IPS DF 19.7 (cell line): ENCODE data around the gene OR5A2.
"Not testable (repeated sequence)": the region's sequence is repeated elsewhere in the genome, so short reads cannot be mapped to it uniquely, and the experiment has no call there.

ENCODE experiments used
- DNase-seq: peaks from one replicate; pipeline ENCODE4 v3.0.0-alpha.2; 2013; ENCODE audit warnings: low read depth, low spot score

Gene OR5A2

DNA sequence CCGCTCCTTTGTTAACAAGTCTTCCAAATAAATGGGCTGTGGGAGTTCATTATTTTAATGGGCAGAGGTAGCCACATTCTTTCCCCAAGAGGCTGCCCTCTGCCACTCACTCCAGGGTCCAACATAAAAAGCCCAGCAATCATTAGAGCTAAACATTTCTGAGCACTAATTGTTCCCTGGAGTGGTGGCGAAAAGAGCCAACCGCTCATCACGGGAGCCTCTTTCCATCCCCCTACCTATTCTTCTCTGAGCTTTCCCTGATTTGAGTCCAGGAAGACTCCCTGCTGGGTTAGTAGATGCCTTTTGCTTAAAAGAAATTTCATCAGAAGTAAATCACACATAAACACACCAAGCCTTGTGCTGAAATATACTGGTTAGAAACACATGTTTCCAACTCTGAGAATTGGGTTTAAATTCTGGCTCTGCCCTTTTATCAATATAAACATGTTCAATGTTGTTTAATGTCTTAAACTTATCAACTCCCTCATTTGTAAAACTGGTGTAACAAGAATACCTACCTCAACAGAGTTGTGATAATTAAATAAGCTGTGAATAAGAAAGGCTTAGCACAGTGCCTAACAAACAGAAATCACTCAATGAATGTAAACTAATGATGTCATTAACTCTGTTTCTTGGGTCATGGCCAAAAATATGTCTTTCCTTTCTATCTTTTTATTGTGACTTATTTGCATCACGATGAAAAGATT is at the start of gene OR5A2:
Gene OR5A2 (minus strand): TSS at position 53 of the 707 bp plus-strand sequence. CDS start 3,460 bp downstream, outside the sequence.
- DNase-seq, result peak; percentile 80

GRCh38 chr11:59475176-59475575 is 49.0 kb upstream of the OR5A2 start:
- DNase-seq, result no peak

DNA sequence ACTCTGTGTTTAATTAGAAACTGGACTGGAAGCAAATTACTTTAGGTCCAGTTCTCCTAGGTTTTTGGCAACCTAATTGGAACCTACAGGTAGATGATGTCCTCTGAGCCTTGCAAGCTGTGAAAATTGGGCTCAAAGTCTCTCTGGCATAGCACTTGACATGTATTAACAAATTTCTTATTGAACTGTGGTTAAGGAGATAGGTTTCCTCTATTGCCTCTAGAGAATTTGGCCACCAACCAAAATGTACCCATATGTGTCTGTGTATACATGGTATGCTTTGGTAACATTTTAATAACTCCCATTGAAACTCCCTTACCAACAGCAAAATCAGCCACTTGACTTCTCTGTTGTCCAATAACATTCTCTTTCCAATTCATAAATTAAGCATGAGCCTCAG is 46.8 kb upstream of the OR5A2 start, which contains the start of gene OR4D10:
Gene OR4D10 (plus strand): TSS at position 301 of the 400 bp plus-strand sequence. CDS start 4,115 bp downstream, outside the sequence.
- no peak for DNase-seq

DNA sequence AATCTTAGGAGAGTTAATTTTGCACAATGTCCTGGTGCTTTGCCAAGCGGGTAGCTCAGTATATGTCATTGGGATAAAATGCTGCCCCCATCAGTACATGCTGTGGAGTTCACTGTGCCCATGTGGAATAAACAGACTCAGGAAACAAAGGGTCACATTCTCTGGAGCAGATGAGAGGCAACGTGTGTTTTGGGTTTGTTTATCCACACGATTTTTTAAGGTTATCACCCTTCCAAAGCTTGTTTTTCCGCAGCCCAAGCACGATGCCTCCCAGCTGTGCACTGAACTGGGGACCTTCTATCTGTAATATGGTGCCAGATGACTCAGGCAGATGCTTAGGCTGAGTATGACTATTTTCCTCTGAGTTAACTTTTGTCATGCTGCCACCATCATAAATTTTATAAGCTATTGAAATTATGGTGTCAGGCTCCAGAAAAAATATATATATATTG is 37.0 kb upstream of the OR5A2 start:
- DNase-seq, result no peak

DNA sequence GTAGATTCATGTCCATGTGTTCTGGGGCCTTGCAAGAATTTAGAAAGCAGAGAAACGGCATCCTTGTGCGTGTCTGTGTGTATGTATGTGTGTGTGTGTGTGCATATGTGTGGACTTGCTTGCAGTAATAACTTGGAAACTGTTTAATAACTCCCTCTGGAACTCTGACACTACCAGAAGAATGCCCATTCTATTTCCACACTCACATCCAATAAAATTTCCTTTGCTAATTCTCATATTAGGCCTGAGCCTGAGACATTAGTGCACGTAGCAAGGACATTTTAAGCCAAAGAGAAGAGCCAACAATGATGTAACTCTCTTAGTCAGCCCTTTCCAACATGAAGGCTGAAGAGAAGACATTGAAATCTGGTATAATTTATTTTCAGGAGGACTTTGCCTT is 33.7 kb upstream of the OR5A2 start:
- DNase-seq, result no peak

DNA sequence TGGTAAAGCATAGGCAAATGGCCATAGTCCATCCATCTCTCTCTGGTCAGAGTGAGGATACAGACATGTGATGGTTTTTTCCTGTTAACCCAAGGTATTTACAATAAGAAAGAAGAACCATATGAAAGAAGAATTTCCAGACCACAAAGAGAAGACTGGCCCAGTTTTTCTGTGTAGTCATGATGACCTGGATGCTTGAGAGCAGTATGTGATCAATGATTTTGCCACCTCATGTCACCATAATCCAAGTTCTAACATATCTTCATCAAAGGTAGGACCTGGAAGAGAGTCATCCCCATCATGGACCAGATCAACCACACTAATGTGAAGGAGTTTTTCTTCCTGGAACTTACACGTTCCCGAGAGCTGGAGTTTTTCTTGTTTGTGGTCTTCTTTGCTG is 30.4 kb upstream of the OR5A2 start, which contains the start of gene OR4D6:
Gene OR4D6 (plus strand): TSS at position 301 of the 400 bp plus-strand sequence. CDS start 0 bp downstream, at position 301.
- DNase-seq, result no peak

DNA sequence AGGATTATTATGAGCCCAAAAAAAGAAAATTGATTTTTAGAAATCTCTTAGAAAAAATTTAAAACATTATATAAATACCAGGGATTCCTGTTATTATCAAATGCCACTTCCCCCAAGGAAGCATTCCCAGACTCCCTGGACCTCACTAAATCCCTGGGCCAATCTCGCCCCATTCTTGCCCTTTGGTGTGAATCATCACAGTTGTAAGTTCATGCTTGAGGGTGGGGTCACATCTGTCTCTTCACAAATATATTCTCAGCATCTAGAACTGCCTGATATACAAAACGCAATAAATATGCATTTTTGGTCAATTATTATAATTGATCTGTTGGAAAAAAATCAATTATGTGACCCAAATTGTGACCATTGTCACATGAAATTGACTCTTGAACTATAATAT is 22.3 kb upstream of the OR5A2 start:
- DNase-seq, result no peak

- DNase-seq, result not testable (repeated sequence)
Measured at GRCh38 chr11:59445624-59446023, 19.4 kb upstream of the OR5A2 start.

DNA sequence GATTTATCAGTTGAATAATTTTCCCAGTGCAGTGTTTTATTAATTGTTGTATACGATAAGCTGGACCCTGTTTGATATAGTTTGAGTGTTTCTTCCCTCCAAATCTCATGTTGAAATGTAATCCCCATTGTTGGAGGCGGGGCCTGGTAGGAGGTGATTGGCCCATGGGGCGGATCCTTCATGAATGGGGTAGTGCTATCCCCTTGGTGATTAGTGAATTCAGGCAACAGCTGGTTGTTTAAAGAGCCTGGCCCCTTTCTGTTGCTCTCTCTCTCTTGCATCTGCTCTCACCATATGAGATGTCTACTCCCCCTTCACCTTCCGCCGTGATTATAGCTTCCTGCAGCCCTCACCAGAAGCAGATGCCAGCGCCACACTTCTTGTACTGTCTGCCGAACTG is 11.6 kb upstream of the OR5A2 start:
- no peak for DNase-seq

DNA sequence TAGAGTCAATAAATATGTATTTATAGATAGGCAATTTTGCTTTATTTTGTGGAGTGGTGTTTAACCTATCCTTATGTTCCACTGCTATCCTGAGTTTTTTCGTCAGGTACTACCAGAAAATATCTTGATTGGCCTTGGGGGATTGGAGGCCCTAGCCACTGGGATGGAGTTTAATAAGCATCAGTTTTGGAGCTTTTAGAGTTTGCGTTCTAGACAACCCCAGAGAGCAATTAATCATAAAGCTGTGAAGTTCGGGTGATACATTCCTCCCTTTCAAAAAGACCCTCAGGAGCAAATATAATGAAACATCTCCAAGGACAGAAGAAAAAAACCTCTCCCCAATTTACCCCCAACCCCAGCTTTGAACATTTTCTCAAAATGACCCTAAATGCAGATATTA is 10.0 kb upstream of the OR5A2 start, which contains the start of gene OR5A1:
Gene OR5A1 (plus strand): TSS at position 301 of the 400 bp plus-strand sequence. CDS start 6,700 bp downstream, outside the sequence.
- DNase-seq, result no peak

GRCh38 chr11:59429924-59430516 is 3.8 kb upstream of the OR5A2 start:
- no peak for DNase-seq

DNA sequence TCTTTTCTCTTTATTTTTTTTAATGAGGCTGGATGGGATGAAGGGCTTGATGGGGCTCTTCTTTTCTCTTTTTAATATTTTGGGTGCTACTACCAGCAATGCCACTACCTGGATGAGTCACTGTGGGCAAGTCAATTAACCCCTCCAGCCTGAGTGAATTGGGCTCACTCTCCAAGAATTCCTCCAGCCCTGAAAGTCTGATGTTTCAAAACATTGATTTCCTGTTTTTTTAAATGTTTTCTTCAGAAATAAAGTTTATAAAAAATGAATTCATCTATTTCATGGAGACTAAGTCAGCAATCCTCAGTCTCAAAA is 812 bp upstream of the OR5A2 start:
- DNase-seq, result no peak

DNA sequence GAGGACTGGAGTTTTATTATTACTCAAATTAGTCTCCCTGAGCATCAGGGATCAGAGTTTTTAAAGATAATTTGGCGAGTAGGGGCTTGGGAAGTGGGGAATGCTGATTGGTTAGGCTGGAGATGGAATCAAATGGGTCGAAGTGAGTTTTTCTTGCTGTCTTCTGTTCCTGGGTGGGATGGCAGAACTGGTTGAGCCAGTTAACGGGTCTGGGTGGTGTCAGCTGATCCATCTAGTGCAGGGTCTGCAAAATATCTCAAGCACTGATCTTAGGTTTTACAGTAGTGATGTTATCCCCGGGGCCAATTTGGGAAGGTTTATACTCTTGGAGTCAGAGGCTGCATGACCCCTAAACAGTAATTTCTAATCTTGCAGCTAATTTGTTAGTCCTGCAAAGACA is 1.1 kb downstream of the OR5A2 start:
- DNase-seq, result no peak

DNA sequence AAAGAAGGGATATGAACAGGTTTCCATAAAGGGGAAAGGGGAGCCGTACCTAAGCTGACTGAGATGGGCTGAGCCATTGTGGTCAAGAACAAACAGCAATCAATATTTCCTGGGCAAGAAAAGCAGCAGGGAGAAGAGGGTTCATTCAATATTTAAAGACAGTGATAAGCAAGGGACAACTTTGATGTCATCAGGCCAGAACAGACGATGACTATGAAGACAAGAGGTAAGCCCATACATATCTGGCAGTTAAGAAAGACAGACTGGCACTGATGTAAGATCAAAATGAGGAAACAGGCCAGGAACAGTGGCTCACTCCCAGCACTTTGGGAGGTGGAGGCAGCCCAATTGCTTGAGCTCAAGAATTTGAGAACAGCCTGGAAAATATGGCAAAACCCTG is 2.4 kb downstream of the OR5A2 start:
- DNase-seq, result no peak

DNA sequence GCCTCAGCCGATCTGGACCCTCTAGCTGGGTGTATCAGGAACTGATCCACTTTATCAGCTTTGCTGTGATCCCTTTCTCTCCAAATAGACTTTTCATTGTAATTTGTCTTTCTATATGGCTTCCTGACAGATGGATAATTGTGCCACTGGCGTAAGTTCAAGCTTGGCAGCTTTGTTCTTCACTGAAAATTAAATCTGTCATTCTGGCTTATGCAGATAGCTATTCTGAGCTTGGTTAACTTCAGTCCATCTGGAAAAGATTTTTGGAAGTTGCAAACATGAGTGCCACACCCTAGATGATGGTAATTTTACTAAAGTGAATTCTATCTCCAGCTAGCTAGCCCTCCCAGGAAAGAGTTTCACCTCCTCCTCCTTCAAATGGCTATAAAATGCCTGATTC is 8.1 kb downstream of the OR5A2 start:
- DNase-seq, result no peak

DNA sequence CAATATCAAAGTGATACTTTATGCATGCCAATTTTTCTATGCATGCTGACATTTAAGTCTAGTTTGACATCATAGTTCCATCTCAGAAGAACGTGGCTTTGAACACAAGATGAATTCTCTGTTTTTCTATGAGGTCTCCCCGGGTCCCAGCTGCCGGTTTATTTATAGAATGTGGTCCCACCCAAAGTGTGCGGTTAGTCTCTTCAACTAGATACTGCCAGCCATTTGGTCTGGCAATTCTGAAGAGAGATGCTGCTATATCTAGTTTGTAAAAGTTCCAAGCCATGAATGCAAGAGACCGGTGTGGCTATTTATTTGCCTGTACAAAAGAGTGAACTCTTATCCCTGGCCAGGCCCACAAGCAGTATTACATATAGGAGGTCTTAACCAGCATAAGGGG is 9.2 kb downstream of the OR5A2 start:
- DNase-seq, result no peak

DNA sequence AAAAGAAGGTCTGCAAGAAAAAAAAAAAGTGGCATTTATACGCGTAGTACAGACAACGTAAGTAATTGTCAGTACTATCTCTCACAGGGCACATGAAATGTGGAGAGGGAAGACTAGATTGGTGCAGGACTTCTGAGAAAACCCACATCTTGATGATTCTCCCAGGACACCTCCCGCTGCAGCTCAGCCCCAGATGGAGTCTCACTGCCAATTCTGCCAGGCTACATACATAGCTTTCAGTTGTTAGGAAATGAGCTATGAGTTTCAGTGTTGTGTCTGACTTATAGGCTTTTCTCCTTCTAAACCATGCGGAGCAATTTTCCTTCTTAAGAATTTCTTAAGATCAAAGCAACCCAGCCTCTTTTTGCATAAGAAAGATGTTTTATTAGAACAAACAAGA is 9.6 kb downstream of the OR5A2 start:
- DNase-seq, result no peak

DNA sequence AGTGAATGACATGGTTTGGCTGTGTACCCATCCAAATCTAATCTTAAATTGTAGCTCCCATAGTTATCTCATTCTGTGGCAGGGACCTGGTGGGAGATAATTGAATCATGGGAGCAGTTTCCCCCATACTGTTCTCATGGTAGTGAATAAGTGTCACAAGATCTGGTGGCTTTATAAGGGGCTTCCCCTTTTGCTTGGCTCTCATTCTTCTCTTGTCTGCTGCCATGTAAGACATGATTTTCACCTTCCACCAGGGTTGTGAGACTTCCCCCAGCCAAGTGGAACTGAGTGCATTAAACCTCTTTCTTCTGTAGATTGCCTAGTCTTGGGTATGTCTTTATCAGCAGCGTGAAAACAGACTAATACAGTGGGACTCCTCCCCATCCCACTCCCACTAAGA is 11.1 kb downstream of the OR5A2 start:
- DNase-seq, result no peak

GRCh38 chr11:59413646-59414045 is 12.6 kb downstream of the OR5A2 start:
- no peak for DNase-seq

DNA sequence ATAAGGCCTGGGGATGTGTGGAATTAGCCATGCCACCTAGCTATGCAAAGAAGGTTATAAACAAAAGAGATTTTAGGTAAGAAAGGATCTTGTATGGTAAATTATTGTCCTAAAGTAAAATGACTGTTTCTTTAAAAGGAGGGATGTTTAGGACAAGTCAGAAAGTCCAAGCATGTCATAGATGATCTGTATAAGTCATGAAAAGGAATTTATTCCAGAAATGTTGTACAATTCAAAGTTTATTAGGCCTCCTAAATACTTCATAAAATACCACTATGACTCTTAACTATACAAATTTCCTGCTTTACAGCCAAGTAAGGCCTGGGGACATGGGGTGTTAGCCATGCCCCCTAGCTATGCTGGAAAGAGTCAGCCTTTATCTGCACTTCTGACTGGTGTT is 22.7 kb downstream of the OR5A2 start:
- no peak for DNase-seq

GRCh38 chr11:59401262-59401552 is 25.0 kb downstream of the OR5A2 start:
- DNase-seq, result no peak

GRCh38 chr11:59400461-59401261 is 25.6 kb downstream of the OR5A2 start:
- DNase-seq, result no peak

GRCh38 chr11:59394186-59394585 is 32.0 kb downstream of the OR5A2 start:
- DNase-seq, result no peak
